22Rv1 (cell line): ENCODE results near the gene XRCC4.

Experiments used
- CTCF ChIP-seq: fragments of 450-650 bp; IDR thresholded peaks from 2 replicates; pipeline ENCODE4 v1.5.1; 2017; ENCODE audit warnings: mild to moderate bottlenecking
- ZFX ChIP-seq: fragments of 450-650 bp; IDR thresholded peaks from 2 replicates; pipeline ENCODE4 v1.6.1; 2017; ENCODE audit warnings: antibody characterized with exemption, borderline replicate concordance

- TF ChIP-seq CTCF (no peak), ZFX (no peak)
Observed at GRCh38 chr5:83197326-83197967, 120.1 kb downstream of the XRCC4 start.
